HG03378 (cell line): Measurements from ENCODE around the gene FOXP1.

ENCODE experiments used
- ATAC-seq: cut with Tn5 transposase; IDR thresholded peaks from one replicate; pipeline ENCODE4 v1.9.1; 2021; ENCODE audit warnings: mild to moderate bottlenecking, moderate library complexity; ENCODE audit not compliant: unreplicated experiment

The FOXP1 gene

GRCh38 chr3:71488882-71489281, 94.6 kb downstream of the FOXP1 start:
- no peak for ATAC-seq

DNA sequence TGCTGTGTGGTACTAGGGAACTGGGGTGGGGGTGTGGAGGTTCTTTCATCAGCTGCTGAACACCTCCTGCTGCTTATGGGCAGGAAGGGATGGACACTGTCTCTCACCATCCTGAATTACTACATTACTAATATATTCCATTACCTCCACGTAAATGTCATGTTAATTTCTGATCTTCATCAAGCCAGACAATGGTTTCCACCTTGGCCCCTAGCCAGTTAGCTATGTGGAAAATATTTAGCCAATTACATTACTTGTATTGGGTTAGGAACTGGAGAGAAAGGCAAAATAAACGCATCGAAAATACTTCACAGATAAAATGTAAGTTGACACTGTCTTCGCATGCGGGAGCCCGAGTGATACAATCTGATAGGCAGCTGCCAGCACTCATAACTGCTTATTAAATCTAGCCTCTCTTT, 95.1 kb downstream of the FOXP1 start:
- no peak for ATAC-seq

GRCh38 chr3:71487418-71487817, 96.1 kb downstream of the FOXP1 start:
- ATAC-seq: no peak

DNA sequence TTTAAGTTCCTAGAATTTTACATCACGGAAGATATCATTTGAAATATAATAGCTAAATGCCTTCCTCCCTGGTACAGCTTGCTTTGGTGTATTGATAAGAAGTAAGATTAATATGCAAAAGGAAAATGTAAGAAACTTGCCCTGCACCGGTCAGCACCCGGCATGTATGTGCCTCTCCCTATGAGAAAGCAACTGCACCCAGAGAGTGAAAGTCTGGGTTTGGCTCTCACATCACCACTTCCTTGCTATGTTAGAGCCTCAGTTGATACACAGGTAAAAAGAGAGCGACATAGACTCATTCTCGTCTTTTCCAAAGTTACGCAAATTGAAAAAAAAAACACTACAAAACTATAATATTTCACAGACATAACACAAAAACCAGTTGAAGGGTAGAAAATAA, 96.7 kb downstream of the FOXP1 start:
- no peak for ATAC-seq

DNA sequence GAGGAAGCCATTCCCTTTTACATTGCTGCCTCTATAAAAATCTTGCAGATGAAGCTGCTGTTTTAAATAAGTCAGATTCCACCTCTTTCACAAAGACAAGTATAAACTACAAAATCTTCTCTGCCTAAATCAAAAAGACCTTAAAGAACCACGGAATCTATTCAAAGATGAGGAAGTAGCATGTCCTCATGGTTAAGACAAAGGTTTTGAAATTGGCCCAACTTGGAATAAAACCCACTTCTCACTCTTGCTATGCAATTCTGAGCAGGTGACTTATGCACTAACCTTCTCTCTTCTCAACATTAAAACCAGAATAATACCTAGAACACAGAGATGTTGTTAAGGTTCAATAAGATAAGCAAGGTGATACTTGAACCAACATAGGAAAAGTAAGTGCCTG, 97.6 kb downstream of the FOXP1 start:
- no peak for ATAC-seq

DNA sequence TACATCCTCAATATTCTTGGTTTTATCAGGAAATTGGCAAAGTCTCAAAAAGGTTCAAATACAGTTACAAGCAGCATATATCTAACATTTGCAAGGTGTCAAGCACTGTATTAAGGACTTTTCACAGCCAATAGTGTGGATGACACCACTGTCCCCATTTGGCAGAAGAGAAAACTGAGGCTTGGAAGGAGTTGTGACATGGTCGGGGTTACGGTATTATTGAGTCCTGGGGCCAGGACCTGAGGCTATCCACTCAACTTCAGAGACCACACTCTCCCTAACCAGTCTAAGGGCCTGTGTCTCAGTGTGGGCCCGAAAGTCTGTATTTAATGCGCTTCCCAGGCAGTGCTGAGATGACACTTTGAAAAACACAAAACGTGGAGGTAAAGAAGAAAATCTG, 99.1 kb downstream of the FOXP1 start:
- no peak for ATAC-seq

- ATAC-seq: no peak
Observed at GRCh38 chr3:71484047-71484446, 99.5 kb downstream of the FOXP1 start.

DNA sequence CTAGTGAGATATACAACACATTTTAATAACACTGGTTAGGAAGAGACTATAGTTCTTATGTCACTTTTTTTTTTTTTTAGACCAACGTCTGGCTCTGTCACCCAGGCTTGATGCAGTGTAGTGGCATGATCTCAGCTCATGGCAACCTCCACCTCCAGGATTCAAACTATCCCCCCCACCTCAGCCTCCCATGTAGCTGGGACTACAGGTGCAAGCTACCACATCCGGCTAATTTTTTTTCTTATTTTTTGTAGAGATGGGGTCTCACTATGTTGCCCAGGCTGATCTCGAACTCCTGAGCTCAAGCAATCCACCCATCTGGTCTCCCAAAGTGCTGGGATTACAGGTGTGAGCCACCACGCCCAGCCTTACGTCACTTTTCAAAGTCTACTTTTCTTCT, 100.8 kb downstream of the FOXP1 start:
- no peak for ATAC-seq

DNA sequence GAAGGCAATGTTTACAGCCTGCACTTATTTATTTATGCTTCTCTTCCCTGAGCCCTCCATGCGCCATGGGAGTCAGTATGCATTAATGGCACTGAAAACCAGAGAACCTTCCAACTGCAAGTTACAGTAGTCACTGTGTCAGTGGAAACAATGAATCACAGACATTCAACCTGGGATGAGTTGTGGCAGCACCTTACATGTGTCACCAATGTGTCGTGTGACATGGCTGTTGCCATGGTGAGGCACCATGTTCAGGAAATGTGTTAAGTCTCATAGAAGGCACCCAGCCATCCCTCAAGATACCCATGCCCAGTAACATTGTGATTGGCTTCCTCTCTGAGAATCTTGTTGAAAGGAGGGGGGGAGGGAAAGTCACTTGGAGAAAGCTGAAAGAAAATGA, 105.0 kb downstream of the FOXP1 start:
- no peak for ATAC-seq

- ATAC-seq: no peak
Observed at GRCh38 chr3:71476950-71477349, 106.6 kb downstream of the FOXP1 start.

- ATAC-seq: no peak
Observed at GRCh38 chr3:71469138-71469435, 114.4 kb downstream of the FOXP1 start.

GRCh38 chr3:71468311-71469137, 115.0 kb downstream of the FOXP1 start:
- ATAC-seq: no peak

DNA sequence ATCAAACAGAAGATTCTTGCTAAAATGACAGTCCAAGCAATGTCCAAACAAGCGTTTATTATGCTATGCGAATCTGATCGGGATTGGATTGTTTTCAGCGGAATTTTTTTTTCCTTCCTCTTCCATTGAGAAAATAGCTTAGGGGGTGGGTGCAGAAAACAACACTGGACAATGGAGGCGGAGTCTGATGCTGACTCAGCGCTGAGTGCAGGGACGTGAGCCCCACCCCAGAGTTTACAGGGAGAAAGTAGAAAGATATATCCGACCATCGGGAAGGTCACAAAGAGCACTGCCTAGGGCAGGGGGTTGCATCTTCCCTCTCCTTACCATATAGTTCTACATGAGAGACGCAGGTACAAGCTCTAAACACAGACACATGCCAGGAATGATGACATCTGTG, 117.0 kb downstream of the FOXP1 start:
- no peak for ATAC-seq

GRCh38 chr3:71465371-71466036, 118.0 kb downstream of the FOXP1 start:
- ATAC-seq: no peak

GRCh38 chr3:71464613-71465012, 118.9 kb downstream of the FOXP1 start:
- no peak for ATAC-seq

- ATAC-seq: no peak
Observed at GRCh38 chr3:71463617-71464016, 119.9 kb downstream of the FOXP1 start.

DNA sequence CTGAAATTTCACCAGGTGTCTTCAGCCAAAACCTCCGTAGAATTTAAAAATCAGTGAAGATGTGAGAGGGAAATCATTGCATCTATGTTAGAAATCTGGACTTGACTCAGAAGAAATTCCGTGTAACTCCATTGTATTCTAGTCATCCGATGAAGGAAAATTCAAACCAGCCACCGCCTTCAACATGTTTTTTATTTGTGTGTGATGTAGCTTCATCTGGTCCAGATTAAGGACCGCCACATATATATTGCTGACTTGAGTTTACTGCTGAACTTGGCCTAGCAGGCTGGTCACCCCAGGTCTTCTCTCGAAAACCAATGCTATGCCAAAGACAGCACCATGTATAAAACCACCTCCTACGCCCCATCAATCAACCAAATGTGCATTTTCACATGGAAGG, 120.9 kb downstream of the FOXP1 start:
- ATAC-seq: no peak

DNA sequence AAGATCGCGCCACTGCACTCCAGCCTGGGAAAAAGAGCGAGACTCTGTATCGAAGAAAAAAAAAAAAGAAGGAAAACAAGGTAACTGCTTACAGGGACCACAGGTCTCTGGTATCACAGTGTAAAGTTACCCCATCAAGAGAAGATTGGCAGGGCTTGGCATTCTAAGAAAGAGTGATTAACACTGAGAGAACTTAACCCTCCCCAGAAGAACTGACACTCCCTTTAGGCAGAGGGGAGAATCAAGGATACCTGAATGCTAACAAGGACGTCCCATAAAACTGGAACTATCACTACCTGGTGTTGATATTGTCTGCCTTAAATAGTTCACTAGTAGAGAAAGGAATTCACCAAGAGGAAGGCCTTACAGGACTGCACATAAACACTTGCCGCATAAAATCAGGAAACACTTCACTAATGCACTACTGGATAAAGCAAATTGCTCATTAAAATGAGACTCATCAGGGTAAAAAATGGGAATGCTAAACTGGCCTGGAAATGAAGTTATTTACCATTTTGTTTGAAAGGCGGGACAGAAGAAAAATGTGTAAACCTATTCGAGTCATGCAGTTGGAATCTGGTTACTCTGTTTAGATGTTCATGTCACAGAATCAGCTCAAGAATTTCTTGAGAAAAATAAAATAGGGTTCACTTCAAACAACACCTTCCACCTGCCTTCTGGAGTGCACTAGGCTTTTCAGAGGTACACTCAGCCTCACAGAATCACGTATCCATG, 121.6 kb downstream of the FOXP1 start:
- ATAC-seq: no peak

GRCh38 chr3:71461114-71461513, 122.4 kb downstream of the FOXP1 start:
- no peak for ATAC-seq

DNA sequence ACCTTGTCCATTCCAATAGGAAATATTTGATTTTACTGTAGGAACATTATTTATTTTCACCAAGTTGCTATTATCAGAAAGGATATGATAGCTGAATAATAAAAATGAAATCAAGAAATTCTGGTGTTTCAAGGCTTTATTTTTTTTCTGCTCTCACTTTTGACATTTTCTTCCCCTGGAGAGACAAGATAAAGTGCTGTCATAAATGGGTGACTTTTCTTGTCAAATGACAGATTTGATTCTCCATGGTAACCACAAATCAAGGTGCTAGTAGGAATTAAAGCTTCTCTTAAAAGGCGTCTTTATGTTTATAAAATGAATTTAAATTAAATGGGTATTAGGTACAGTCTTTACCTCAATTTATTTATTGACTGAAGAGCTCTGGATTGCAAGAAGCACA, 124.6 kb downstream of the FOXP1 start:
- no peak for ATAC-seq

DNA sequence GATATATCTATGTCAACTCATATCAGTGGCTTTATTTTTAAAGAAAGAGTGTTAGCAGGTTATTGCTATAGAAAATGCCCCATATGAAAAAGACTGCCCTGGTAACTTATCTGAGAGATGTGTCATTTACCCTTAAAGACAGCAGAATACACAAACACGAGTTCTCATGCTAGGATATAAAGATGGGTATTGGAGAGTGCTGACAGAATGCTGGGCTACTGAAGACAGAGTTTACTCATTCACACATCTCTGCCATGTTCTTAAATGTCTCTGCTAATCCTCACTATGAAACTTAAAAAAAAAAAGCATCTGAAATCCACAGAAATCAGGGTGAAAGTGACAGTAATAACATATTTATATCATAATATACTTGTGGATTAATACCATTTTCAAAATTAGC, 126.7 kb downstream of the FOXP1 start:
- ATAC-seq: no peak

DNA sequence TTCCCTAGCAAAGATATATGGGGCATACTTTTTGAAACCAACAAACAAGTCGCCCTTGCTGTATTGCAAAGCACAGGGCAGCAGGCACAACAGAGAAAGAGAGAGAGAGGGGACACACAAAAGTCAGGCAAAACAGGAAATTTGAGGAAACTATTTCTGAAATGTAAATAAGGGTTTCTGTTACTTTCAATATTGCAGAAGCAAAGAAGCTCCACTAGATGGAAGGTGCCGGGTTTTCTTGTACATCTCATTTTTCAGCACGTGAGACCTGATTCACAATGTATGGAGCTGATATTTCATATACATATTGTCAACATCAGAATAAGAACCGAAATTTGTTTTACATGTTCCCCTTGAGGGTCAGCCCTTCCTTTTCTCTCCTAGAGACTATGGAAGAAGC, 127.4 kb downstream of the FOXP1 start:
- ATAC-seq: no peak
